Coronary artery (tissue), 2 donors: ENCODE measurements around the gene OCRL.

Experiments used
- DNase-seq: peaks from one replicate; pipeline ENCODE4 v3.0.0-alpha.2; 2017; ENCODE audit warnings: low spot score
- H3K27ac ChIP-seq, 2 donors: fragments of 200-600 bp; sonication (generic); one replicate each; pipeline ENCODE4 v1.5.1; 2016 to 2019
- H3K4me3 ChIP-seq: fragments of 200-600 bp; sonication (generic); 2 replicates; pipeline ENCODE4 v1.5.1; 2016; ENCODE audit warnings: mild to moderate bottlenecking, moderate library complexity
- CTCF ChIP-seq: fragments of 200-600 bp; sonication (generic); IDR thresholded peaks from one replicate; pipeline ENCODE4 v1.5.1; 2019; ENCODE audit warnings: antibody characterized with exemption

The OCRL gene

GRCh38 chrX:129497146-129497843 is 42.8 kb upstream of the OCRL start:
- no peak for TF ChIP-seq CTCF
- H3K27ac ChIP-seq, result no peak overlapping the region
- no peak overlapping the region for H3K4me3 ChIP-seq
- DNase-seq, result no peak

- DNase-seq, result no peak
- no peak overlapping the region for H3K27ac ChIP-seq
- TF ChIP-seq CTCF, result no peak
- no peak overlapping the region for H3K4me3 ChIP-seq
Observed at GRCh38 chrX:129510331-129510730, 29.7 kb upstream of the OCRL start.

GRCh38 chrX:129511689-129512088 is 28.4 kb upstream of the OCRL start:
- no peak for DNase-seq
- Histone ChIP-seq H3K27ac (no peak overlapping the region), H3K4me3 (no peak overlapping the region)
- TF ChIP-seq CTCF, result no peak

DNA sequence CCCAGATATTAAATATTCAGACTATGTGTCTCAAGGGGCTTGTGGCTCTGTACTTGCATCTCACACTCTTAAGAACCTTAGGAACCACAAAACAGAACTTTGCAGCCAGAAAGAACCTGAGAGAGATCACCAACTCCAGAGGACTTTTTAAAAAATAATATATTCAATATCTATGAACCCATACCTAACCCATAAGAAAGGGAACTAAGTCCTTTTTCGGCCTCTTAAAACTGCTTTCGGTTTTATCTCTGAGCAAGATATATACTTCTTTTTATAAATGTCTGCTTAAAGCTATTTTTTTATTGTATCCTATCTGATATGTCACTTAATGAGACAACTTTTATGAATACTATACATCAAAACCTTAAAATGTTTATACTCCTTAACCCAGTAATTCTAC is 27.6 kb upstream of the OCRL start:
- Histone ChIP-seq H3K4me3 (no peak overlapping the region), H3K27ac (no peak overlapping the region)
- DNase-seq, result no peak
- no peak for TF ChIP-seq CTCF

DNA sequence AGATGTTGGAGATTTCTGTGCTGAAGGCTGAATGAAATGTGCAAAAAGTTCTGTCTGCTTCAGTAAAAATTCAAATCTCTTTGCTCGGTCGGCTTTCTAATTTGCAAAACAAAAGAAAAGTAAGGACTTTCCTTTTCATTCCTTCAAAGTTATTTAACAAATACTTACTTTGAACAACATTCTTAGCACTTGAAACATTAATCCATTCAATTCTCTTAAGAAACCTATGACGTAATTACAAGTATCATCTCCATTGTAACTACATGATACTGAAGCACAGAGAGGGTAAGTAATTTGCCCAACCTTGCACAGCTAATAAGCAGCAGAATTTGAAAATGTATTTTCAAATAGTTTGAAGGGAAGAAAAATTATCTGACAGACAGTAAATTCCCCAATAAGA is 23.7 kb upstream of the OCRL start:
- DNase-seq, result no peak
- no peak for TF ChIP-seq CTCF
- H3K27ac ChIP-seq, result no peak overlapping the region
- no peak overlapping the region for H3K4me3 ChIP-seq

- Histone ChIP-seq H3K27ac (no peak overlapping the region), H3K4me3 (no peak overlapping the region)
- no peak for DNase-seq
- TF ChIP-seq CTCF, result no peak
Observed at GRCh38 chrX:129520151-129520550, 19.9 kb upstream of the OCRL start.
